Stimulated activated effector memory CD8-positive, alpha-beta T cell treated with anti-CD3 and anti-CD28 coated beads, Interleukin-12 subunit alpha, Interleukin-12 subunit beta, amount 100 ng/mL, for 72 hours (primary cell): ENCODE measurements around the gene SNX25.
"Not testable (repeated sequence)": the region's sequence is repeated elsewhere in the genome, so short reads cannot be mapped to it uniquely, and the experiment has no call there.

Source experiments
- ATAC-seq: fragments of 150-1000 bp; cut with Tn5 transposase; 2 replicates; pipeline ENCODE4 v1.10.0; 2021
- DNase-seq, 2 donors: peaks; one replicate each; pipeline ENCODE4 v3.0.0; 2021 to 2022; ENCODE audit warnings: low spot score in 2 of 2
- H3K27ac Mint-ChIP-seq: one replicate; pipeline ENCODE4 v1.8.0; 2022; ENCODE audit warnings: mild to moderate bottlenecking, mixed read lengths
- H3K36me3 Mint-ChIP-seq: one replicate; pipeline ENCODE4 v1.8.0; 2022; ENCODE audit warnings: mild to moderate bottlenecking, mixed read lengths
- H3K4me1 Mint-ChIP-seq: one replicate; pipeline ENCODE4 v1.8.0; 2022; ENCODE audit warnings: mixed read lengths
- H3K4me3 Mint-ChIP-seq: one replicate; pipeline ENCODE4 v1.8.0; 2022; ENCODE audit warnings: mild to moderate bottlenecking, mixed read lengths
- H3K9me3 Mint-ChIP-seq: one replicate; pipeline ENCODE4 v1.8.0; 2022; ENCODE audit warnings: mixed read lengths

Gene SNX25

GRCh38 chr4:185238215-185238681 lies 28.9 kb downstream of the SNX25 start:
- H3K4me3 Mint-ChIP-seq: no peak overlapping the region
- H3K27ac Mint-ChIP-seq: no peak overlapping the region
- no peak for DNase-seq

GRCh38 chr4:185238750-185239149 lies 29.4 kb downstream of the SNX25 start:
- DNase-seq (no peak), ATAC-seq (no peak)
- Mint-ChIP-seq H3K4me3 (no peak overlapping the region), H3K27ac (no peak overlapping the region), H3K9me3 (no peaks in the 10 kb centered on the region), H3K36me3 (peaks cover 18% of the 10 kb centered on the region), H3K4me1 (peaks cover 18% of the 10 kb centered on the region)

More at GRCh38 chr4:185238215-185238681, 28.9 kb downstream of the SNX25 start:
- no peaks in the 10 kb centered on the region for H3K9me3 Mint-ChIP-seq
- H3K36me3 Mint-ChIP-seq: peaks cover 18% of the 10 kb centered on the region
- ATAC-seq: peak; percentile 76
- H3K4me1 Mint-ChIP-seq: peaks cover 18% of the 10 kb centered on the region

GRCh38 chr4:185240486-185240885 lies 31.1 kb downstream of the SNX25 start:
- H3K36me3 Mint-ChIP-seq: peaks cover 14% of the 10 kb centered on the region
- peaks cover 18% of the 10 kb centered on the region for H3K4me1 Mint-ChIP-seq
- not testable (repeated sequence) for DNase-seq, H3K9me3 Mint-ChIP-seq, H3K4me3 Mint-ChIP-seq, ATAC-seq, H3K27ac Mint-ChIP-seq

GRCh38 chr4:185242749-185243533 lies 33.5 kb downstream of the SNX25 start:
- ATAC-seq (no peak), DNase-seq (no peak)
- H3K4me3 Mint-ChIP-seq: no peak overlapping the region
- peaks cover 23% of the 10 kb centered on the region for H3K4me1 Mint-ChIP-seq
- H3K9me3 Mint-ChIP-seq: no peaks in the 10 kb centered on the region
- H3K36me3 Mint-ChIP-seq: peaks cover 13% of the 10 kb centered on the region
- H3K27ac Mint-ChIP-seq: no peak overlapping the region

GRCh38 chr4:185243879-185244278 lies 34.5 kb downstream of the SNX25 start:
- H3K4me3 Mint-ChIP-seq: no peak overlapping the region
- no peak overlapping the region for H3K27ac Mint-ChIP-seq
- H3K36me3 Mint-ChIP-seq: peaks cover 7% of the 10 kb centered on the region
- peaks cover 16% of the 10 kb centered on the region for H3K4me1 Mint-ChIP-seq
- no peaks in the 10 kb centered on the region for H3K9me3 Mint-ChIP-seq
- DNase-seq (no peak), ATAC-seq (no peak)

GRCh38 chr4:185244763-185245162 lies 35.4 kb downstream of the SNX25 start:
- Mint-ChIP-seq H3K9me3 (no peaks in the 10 kb centered on the region), H3K27ac (no peak overlapping the region), H3K36me3 (peaks cover 11% of the 10 kb centered on the region), H3K4me1 (peaks cover 16% of the 10 kb centered on the region), H3K4me3 (no peak overlapping the region)
- DNase-seq: no peak
- ATAC-seq: no peak

GRCh38 chr4:185246453-185246852 lies 37.1 kb downstream of the SNX25 start:
- ATAC-seq (no peak), DNase-seq (no peak)
- peaks cover 21% of the 10 kb centered on the region for H3K4me1 Mint-ChIP-seq
- no peaks in the 10 kb centered on the region for H3K9me3 Mint-ChIP-seq
- no peak overlapping the region for H3K4me3 Mint-ChIP-seq
- no peak overlapping the region for H3K27ac Mint-ChIP-seq
- peaks cover 17% of the 10 kb centered on the region for H3K36me3 Mint-ChIP-seq

- Mint-ChIP-seq H3K4me1 (peaks cover 26% of the 10 kb centered on the region), H3K36me3 (peaks cover 17% of the 10 kb centered on the region), H3K27ac (no peak overlapping the region)
These were observed 37.8 kb downstream of the SNX25 start for GRCh38 chr4:185247151-185247550.

GRCh38 chr4:185248393-185249039 lies 39.1 kb downstream of the SNX25 start:
- DNase-seq: no peak
- no peak for ATAC-seq
- Mint-ChIP-seq H3K9me3 (no peaks in the 10 kb centered on the region), H3K4me3 (no peak overlapping the region), H3K36me3 (peaks cover 21% of the 10 kb centered on the region), H3K27ac (no peak overlapping the region), H3K4me1 (peaks cover 26% of the 10 kb centered on the region)

More at GRCh38 chr4:185247151-185247550, 37.8 kb downstream of the SNX25 start:
- ATAC-seq (peak; percentile 63), DNase-seq (no peak)
- H3K4me3 Mint-ChIP-seq: no peak overlapping the region
- H3K9me3 Mint-ChIP-seq: no peaks in the 10 kb centered on the region

GRCh38 chr4:185249105-185249504 lies 39.7 kb downstream of the SNX25 start:
- DNase-seq (no peak), ATAC-seq (no peak)
- no peak overlapping the region for H3K27ac Mint-ChIP-seq
- peaks cover 24% of the 10 kb centered on the region for H3K36me3 Mint-ChIP-seq
- H3K9me3 Mint-ChIP-seq: no peaks in the 10 kb centered on the region
- H3K4me3 Mint-ChIP-seq: no peak overlapping the region
- peaks cover 26% of the 10 kb centered on the region for H3K4me1 Mint-ChIP-seq

- no peaks in the 10 kb centered on the region for H3K9me3 Mint-ChIP-seq
- peak overlapping the region; percentile 5 for H3K27ac Mint-ChIP-seq
- DNase-seq (no peak), ATAC-seq (no peak)
- H3K4me1 Mint-ChIP-seq: peaks cover 20% of the 10 kb centered on the region
- H3K4me3 Mint-ChIP-seq: no peak overlapping the region
- H3K36me3 Mint-ChIP-seq: peaks cover 19% of the 10 kb centered on the region
These were observed 45.0 kb downstream of the SNX25 start for GRCh38 chr4:185254434-185254833.

- Mint-ChIP-seq H3K4me3 (no peak overlapping the region), H3K36me3 (peaks cover 14% of the 10 kb centered on the region), H3K27ac (no peak overlapping the region), H3K9me3 (no peaks in the 10 kb centered on the region), H3K4me1 (peaks cover 20% of the 10 kb centered on the region)
- ATAC-seq: no peak
- no peak for DNase-seq
These were observed 46.5 kb downstream of the SNX25 start for GRCh38 chr4:185255868-185256267.

GRCh38 chr4:185256446-185256845 lies 47.0 kb downstream of the SNX25 start:
- Mint-ChIP-seq H3K4me3 (no peak overlapping the region), H3K27ac (no peak overlapping the region), H3K4me1 (peaks cover 15% of the 10 kb centered on the region), H3K36me3 (peaks cover 14% of the 10 kb centered on the region), H3K9me3 (no peaks in the 10 kb centered on the region)
- no peak for ATAC-seq
- DNase-seq: no peak

GRCh38 chr4:185257086-185257485 lies 47.7 kb downstream of the SNX25 start:
- Mint-ChIP-seq H3K9me3 (no peaks in the 10 kb centered on the region), H3K36me3 (peaks cover 14% of the 10 kb centered on the region), H3K4me3 (no peak overlapping the region), H3K27ac (no peak overlapping the region), H3K4me1 (peaks cover 10% of the 10 kb centered on the region)
- no peak for ATAC-seq
- DNase-seq: no peak

- Mint-ChIP-seq H3K9me3 (no peaks in the 10 kb centered on the region), H3K27ac (no peak overlapping the region), H3K36me3 (peaks cover 14% of the 10 kb centered on the region), H3K4me3 (no peak overlapping the region), H3K4me1 (peaks cover 10% of the 10 kb centered on the region)
- ATAC-seq (no peak), DNase-seq (no peak)
These were observed 48.3 kb downstream of the SNX25 start for GRCh38 chr4:185257694-185258093.

GRCh38 chr4:185258741-185259140 lies 49.3 kb downstream of the SNX25 start:
- H3K4me3 Mint-ChIP-seq, H3K27ac Mint-ChIP-seq, DNase-seq, H3K36me3 Mint-ChIP-seq, H3K9me3 Mint-ChIP-seq: not testable (repeated sequence)
- ATAC-seq: peak; percentile 74
- peaks cover 10% of the 10 kb centered on the region for H3K4me1 Mint-ChIP-seq
